Epidermal melanocyte (primary cell): ENCODE results near the gene PLXND1.

Experiments used
- DNase-seq: peaks from one replicate; pipeline ENCODE4 v3.0.0; 2011; ENCODE audit warnings: low spot score; ENCODE audit not compliant: insufficient read length

The PLXND1 gene

DNA sequence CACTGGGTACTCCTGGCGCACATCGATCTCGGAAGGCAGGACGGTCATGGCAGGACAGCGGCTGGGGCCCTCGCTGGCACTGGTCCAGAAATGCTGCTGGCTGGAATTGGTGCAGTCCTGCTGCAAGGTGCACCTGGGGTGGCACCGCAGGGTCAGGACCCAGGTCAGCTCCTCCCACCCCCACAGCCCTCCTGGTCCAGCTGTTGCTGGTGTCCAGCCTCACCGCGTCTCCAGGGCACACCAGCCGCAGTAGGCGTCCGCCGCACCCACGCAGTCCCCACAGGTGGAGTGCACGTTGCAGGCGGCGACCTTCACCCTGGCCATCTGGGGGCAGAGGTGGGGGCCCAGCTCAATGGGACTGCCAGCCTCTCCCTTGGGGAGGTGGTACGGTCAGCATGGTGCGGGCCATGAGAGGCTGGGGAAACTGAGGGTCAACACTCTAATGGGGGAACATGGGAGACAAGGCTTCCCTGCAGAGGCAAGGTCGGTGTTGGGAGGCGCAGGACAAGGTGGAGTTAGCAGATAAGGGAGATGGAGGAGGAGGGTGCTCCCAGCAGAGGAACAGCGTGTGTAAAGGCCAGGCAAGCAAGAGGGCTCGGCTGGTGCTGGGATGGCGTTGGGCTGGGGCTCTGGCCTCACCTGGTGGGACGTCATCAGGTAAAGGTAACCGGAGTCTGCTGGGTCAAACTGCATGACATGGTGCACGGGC, 20.4 kb downstream of the PLXND1 start:
- DNase-seq = no peak

DNA sequence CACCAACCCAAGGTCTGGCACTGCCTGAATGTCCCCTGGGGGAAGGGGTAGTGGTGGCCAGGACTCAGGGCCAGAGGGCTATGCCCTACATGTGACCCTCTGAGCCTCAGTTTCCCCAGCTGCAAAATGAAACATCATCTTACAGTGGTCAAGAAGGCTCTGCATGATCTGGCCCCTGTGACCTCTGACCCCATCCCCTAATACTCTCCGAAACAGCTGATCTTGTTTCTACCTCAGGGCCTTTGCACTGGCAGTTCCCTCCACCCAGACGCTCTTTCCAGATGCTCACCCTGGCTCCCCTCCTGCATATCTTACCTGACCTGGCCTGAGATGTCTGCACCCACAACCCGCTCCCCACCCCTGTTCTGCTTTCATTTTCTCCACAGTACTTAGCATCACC, 21.8 kb downstream of the PLXND1 start:
- DNase-seq = no peak

DNA sequence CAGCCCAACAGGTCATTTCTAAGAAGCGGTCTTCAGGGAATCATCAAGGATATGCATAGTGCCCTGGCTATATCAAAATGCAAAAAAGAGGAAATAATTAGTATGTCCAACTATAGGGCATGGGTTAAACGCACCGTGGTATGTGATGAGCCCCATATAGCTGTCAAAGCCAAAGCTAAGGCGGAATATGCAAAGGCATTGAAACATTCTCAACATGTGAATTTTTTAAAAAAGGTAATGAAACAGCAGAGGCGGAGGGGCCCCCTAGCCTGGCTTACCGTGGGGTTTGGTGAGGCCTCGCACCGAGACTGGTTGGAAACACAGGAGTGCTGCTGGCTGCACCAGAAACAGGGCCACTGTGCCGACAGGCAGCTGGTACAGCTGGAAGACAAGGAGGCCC, 23.2 kb downstream of the PLXND1 start:
- DNase-seq = no peak

DNA sequence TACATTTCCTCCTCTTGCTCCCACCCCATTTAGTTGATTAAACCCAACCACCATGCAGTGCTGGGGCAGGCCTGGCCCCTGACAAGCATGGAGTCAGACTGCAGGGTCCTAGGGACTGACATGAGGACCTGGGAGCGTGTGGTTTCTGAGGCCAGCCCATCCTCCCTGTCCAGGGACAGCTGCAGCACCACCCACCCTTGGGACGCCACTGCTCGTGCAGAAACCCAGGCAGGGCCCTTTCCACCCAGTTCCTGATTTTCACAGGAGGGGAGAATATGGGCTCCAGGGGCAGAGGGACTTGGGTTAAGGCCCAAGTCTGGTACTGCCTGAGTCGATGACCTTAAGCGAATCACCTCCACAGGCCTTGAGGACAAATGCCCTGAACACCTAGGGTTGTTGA, 23.7 kb downstream of the PLXND1 start:
- no peak for DNase-seq

DNA sequence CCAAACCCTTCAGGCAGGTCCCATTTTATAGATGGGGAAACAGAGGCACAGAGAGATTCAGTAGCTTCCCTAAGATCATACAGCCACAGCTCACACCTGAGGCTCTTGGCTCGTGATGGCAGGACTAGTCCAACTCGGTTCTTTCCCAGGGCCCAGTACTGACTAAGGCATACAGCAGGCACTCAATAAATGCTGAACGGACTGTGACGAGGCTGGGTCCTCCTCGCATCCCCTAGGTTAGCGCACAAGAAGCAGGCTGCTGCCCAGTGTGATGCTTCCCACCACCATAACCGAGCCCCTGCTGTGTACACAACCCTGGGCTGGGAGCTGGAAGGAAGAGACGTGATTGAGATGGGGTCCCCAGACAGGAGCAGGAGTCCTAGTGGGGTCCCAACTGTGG, 24.9 kb downstream of the PLXND1 start:
- no peak for DNase-seq

DNA sequence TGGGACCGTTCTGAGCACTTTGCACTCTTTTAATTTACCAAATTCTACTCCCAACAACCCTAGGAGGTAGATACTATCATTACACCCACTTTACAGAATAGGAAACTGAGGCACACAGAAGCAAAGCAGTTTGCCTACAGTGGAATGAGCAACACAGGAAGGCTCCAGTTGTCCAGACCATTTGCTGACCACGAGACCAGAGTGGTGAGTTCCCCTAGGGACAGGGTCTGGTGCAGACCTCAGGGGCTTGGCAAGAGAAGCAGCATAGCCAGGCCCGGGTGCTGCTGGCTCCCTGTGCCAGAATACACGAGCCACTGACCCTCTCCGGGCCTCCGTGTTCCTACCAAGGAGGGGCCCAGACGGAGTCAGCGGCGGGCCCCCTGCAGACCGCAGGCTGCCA, 26.5 kb downstream of the PLXND1 start:
- DNase-seq = no peak

DNA sequence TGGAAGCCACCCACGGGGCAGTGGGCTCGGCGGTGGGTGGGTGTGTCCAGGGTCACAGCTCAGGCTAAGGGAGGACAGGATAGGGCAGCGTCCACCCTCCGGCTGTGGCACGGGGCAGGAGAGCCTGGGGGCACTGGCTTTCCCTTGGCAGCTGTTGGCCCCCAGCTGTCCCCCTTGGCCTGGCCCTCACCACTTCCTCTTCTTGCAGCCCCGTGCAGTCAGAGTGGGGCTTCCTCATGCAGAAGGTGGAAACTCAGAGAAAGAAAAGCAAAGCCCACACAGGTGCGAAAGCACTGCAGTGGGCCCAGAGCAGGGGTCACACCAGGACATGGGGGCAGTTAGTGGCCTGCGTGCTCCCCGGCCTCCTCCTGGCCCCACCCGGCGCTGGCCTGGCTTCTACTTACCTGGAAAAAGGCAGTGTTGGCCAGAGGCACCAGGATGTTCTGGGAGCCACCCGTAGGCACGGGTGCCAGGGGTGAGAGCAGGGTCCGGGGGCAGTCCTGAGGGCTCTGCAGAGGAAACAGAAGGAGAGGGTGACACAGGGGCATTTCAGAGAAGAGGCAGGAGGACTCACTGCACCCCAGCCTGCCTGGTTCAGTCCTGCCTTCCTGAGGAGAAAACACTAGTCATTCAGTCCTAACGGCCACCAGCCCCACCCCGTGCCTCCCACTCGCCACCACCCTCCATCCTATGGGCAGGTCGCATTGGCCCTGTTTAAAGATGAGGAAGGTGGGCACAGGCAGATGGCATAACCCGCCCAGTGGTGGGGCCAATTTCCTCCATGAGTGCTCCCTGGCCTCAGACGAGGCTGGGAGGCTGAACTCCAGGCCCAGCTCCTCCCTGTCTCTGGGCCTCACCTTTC, 28.3 kb downstream of the PLXND1 start:
- DNase-seq = no peak

DNA sequence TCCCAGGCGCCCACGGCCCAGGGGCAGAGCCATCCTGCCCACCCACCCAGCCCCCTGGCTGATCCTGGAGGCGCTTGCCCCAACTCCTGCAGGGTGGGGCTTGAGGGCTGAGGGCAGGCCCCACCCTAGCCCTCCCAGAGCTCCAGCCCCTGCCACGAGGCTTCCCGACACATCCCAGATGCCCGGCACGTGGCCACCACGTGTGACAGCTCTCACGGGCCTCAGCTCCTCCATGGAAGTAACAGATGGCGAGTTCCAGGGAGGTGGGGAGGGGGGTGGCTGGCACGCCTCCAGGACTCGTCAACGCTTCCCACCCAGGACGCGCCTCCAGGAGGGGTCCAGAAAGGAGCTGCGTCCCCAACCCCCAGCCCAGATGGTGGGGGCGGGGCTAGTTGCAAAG, 29.1 kb downstream of the PLXND1 start:
- DNase-seq = no peak

DNA sequence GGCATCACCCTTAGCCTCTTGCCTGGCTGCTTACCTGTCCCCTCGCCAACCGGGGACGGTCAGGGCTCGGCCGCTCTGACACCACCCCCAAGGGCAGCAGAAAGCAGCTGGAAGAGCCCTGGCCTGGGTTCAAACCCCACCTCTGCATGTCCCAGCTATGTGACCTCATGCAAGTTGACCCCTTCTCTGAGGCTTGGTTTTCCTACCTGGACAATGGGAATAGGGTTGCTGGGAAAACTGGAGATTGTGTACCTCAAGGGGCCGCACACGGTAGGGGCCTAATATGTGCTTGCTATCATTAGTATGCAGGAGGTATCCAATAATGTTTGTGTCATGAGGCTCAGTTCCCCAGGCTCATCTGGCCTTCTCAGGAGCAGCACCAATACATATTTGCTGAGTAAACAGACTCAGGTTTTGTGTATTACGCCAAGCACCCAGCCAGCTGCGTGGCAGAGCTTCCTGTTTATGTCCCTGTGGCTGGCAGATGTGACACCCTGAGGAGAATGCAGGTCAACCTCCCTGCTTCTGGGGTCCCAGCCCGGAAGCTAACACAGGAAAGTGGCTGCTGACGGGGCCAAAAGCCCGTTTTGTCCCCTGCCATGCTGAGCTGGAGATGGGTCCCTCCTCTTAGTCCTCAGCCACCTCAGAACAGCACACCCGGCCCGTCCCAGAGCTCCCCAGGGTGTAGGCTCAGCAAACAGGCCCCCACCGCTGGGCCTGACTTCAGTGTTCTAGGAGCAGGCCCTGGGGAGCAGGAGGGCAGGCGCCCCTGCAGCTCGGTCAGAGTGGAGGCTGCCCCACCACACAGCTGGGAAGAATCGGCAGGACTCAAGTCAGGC, 29.7 kb downstream of the PLXND1 start:
- DNase-seq = no peak

DNA sequence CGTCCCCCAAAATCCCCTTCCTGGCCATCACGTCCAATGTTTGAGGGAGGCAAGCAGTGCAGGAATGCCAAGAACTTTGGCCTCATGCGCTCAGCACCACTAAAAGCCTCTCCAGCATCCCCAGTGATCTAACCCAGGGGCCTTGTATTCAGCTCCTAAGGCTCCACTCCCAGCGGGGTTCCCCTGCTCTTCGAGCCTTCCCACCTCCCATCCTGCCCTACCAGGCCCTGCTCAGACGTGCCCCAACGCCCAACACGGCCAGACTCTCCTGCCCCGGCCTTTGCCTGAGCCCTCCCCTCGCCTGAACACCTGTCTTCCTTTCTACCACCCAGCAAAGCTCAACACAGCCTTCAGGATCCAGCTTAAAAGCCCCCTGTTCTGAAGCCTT, 30.5 kb downstream of the PLXND1 start:
- DNase-seq = no peak

DNA sequence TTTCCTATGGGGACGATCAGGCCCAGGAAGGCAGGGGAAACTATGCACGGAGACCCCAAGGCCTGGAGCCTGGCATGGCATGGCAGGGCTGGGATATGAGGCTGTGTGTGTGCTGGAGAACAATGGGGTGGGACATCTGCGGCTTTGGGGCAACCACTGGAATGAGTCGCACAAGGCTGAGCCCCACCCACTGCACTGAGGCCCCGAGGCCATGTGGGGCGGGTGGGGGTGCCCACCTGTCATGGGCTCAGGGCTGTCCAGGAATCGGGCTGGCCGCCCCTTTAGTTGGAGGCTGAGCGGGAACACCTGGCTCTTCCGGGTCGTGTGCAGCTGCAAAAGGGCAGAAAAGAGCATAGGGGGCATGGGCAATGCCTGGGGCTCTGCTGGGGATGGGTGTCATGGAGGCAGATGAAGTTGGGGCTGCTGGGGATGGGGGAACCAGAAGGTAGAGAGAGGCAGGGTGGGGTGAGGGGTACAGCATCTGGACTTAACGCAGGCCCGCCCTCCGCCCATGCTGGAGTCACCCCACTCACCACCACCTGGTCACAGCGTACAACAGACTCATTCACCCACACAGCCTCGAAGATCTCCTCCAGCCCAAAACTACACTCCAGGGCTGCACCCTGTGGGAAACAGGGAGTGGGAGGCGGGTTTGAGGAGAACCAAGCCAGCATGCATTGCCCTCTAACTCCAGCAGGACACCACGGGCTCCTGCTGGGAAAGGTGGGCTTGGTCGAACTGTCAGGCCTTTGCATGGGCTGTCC, 31.1 kb downstream of the PLXND1 start:
- DNase-seq = no peak

DNA sequence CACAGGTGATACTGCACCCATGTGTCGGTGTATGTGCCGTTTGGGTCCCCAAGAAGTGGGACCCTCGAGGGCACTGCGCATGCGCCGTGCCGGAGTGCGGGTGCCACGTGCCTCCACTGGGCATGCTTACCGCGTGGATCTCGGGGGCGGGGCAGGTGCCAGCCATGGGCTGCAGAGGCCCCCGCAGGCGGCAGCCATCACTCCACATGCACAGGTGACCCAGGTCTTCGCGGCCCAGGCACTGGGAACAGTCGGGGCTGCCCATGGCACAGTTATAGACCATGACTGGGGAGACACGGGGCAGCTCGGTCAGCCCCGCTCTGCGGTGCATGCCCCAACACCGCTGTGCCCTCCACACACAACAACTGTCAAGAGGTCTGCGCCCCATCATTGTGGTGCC, 32.3 kb downstream of the PLXND1 start:
- no peak for DNase-seq

DNA sequence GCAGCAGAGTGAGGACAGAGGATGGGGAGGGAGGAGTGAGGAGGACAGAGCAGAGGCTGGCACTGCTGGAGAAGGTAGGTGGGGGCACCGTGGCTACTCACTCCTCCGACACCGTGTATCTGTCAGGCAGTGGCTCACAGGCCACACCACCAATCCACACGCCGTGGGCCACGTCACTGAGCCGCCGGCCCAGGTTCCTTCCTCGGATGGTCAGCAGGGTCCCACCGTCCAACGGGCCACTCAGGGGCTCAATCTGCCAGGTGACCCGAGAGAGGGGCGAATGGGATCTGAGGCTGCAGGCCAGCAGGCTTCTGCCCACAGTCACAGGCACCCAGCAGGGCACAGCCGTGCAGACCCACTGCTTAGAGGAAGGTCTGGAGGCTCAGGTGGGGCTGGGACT, 33.0 kb downstream of the PLXND1 start:
- no peak for DNase-seq

DNA sequence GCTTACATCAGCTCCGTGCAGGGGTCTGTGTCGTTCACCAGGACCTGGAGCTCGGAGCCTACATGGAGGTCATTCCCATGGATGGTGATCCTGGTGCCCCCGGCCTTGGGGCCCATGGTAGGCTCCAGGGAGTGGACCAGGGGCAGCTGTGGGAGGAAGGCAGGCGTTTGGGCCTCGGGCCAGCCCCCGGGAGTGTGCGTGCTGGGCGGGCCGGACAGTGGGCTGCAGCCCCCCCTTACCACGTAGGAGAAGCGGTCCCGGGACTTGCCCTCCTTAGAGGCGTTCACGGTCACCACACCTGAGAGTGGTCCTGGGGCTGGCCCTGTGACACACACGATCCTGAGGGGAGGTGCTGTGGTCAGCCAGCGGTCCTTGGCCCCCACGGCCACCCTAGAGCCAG, 33.9 kb downstream of the PLXND1 start:
- DNase-seq = no peak

DNA sequence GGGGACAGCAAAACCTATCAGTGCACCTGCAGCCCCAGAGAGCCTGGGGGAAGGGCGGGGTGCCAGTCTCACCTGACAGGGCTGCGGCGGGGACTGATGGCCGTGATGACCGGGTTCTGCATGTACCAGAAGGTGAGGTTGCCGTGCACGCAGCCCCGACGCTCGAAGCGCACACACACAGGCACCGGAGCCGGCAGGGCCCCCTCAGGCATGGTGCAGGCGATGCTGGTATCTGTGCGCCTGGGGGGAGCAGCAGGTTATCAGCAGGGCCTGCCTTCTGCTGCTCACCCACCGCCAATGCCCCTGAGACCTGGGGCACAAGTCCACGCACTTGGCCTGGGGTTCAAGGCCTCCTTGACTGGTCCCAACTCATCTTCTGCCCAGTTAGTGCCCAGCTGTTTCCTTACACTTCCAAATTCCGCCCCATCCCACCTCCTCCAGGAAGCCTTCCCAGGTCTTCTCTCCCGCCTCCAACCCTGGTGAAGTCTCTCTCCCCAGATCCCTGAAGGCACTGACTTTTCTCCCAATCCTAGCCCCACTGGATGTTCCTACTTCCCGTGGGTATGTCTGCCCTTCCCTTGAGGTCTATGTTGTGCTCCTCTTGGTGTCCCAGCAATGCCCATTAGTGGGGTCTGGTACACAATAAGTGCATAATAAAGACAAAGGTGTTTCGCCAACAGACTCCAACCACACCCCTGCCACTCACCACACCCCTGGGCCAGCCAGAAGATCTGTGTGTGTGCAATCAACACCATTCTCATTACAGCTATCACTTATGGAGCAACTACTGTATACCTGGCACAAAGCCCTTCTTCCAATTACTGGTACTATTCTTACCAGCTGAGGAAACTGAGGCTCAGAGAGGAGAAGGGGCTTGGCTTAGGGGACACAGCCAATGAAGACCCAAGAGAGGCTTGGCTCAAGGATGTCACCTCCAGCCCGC, 34.6 kb downstream of the PLXND1 start:
- DNase-seq = no peak

DNA sequence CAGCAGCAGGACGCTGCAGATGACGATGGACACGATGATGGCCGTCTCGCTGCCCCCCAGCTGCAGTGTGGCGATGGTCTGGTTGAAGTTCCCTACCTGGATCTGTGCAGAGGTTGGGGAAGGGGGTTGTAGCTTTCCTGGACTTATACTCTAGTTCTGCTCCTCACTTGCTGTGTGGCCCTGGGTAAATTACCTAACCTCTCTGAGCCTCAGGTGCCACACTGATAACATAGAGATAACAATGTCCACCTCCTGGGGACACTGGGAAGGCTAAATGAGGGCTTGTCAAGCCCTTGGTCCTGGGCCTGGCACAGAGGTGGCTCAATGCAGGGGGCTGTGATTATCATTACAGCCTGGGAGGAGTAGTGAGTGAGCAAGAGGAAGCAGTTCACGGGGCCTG, 36.6 kb downstream of the PLXND1 start:
- no peak for DNase-seq

DNA sequence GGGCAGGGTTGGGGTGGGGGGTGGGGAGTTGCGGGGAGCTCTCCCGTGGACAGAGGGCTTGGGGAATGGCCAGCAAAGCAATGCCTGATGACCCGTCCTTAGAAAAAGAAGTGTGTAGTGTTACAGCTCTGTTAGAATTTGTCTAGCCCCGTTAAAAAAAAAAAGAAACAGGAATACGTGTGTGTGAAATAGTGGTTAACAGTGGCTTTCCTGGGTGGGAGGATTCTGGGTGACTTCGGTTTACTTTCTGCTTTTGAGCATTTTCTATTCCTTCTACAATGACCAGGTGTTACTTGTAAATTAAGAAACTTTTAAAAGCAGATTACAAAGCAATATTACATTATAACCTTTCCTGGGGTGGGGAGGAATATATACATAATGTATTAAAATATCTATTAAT, 38.5 kb downstream of the PLXND1 start:
- DNase-seq = no peak

DNA sequence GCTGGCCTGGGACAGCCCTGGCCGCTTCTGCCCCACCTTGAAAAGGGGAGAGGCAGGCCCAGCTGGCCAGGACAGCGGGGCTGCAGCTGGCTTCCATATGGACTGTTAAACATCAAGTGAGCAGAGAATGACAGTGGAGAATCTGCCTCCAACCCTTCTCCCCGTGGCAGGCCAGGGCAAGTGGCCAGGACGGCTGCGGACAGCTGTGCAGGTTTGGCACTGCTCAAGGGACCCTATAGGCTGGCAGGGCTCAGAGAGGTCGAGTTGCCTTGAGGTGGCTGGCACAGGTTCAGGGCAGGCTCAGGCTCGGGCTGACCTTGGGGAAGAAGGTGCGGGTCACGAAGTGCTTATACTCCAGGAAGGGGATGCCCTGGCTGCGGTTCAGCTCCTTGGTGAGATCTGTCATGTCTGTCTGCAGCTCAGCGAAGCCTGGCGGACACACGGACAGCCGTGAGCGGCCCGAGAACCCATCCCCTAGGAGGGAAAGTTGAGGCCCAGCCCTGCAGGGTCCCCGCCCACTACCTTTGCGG, 39.2 kb downstream of the PLXND1 start:
- peak; percentile 53 for DNase-seq

DNA sequence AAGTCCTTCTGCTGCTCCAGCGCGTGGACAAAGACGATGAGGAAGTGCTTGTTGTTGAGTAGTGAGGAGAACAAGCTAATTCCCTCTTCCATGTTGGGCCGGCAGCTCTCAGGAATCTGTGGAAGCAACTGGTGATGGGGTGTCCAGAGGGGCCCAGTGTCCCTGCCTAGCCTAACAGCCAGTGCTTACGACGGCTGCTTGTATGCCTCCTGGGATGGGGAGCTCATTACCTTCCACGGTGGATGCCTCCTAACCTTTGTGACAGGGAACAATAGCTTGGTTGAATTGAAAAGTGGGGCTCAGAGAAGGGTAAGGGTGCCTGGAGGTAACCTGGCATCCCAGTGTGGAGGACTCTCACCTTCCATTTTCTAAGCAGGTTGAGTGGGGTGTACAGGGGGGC, 40.6 kb downstream of the PLXND1 start:
- no peak for DNase-seq
